ENCODE measurements around the gene STX10.
A peak's percentile ranks its signal among the peaks of the same experiment; 100 is the strongest.

STX10 gene

DNA sequence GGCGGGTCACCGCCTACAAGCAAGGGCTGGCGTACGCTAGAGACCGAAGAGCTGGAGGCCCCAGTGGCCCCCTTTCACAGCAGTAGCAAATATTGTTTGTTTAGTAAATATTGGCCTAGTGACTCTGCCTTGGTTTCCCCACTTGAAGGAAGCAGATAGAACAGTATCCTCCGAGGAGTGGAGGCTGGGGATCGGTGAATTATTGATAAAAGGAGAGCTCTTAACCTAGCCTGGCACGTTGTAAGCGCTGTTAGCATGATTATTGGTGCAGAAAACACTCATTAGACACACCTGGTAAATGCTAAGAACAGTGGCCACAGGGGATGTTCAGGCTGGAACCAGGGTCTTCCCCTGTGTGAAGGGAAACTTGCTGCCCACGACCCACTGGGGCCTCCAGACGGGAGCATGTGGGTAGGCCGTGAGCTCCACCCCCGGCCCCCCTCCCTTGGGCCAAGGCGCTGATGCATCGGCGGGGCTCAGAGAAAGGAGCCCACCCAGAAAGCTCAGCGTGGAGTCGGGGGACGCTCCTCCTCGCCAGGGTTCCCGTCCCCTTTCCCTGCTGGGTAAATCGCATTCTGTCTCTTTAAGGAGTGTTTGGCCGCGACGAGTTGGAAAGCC, 2.3 kb upstream of the STX10 start:
- H3K27ac ChIP-seq: peak overlapping the region; percentile 94
- TF ChIP-seq, protein P1, sequence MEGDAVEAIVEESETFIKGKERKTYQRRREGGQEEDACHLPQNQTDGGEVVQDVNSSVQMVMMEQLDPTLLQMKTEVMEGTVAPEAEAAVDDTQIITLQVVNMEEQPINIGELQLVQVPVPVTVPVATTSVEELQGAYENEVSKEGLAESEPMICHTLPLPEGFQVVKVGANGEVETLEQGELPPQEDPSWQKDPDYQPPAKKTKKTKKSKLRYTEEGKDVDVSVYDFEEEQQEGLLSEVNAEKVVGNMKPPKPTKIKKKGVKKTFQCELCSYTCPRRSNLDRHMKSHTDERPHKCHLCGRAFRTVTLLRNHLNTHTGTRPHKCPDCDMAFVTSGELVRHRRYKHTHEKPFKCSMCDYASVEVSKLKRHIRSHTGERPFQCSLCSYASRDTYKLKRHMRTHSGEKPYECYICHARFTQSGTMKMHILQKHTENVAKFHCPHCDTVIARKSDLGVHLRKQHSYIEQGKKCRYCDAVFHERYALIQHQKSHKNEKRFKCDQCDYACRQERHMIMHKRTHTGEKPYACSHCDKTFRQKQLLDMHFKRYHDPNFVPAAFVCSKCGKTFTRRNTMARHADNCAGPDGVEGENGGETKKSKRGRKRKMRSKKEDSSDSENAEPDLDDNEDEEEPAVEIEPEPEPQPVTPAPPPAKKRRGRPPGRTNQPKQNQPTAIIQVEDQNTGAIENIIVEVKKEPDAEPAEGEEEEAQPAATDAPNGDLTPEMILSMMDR (conservative IDR thresholded peaks at IDR 0.05): no peak
- TF ChIP-seq ZFX (IDR thresholded peaks at IDR 0.05): no peak

DNA sequence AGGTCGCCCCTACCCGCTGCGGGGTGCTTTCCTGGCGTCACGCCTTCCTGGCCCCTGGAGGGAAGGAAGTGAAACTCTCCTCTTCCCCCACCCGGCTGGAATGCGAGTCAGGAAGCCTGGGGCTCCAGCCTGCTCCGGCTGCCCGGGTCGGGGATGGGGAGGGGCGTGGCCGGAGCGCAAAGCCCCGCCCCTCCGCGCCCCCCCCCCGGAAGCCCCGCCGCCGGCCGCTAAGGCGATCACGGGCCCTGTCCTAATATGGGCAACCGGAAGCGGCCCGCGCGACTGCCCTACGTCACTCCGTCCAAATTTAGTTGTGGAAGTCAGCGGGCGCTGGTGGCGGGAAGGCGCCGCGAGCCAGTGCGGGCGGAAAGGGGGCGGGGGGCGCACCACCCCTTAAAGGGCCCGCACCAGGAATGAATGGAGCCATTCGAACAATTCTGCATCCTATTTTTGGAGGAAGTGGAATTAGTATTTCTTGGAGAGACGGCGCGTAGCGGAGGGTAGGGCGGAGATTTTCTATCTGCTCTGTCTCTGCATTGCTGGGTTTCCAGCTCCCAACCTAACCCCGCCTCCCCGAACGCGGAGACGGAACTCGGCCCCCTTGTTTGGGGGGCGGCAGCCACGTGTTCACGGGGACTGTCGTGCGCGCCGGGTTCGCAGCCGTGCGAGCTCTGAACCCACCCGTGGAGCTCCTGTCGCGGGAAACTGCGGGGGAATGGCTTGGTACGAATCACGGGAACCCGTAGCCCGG, 1.6 kb upstream of the STX10 start:
- H3K27ac ChIP-seq: peak overlapping the region; percentile 94
- no peak for TF ChIP-seq ZFX (IDR thresholded peaks at IDR 0.05)
- TF ChIP-seq, protein P1 (conservative IDR thresholded peaks at IDR 0.05): 0 out of 2 replicates have a peak, but pooled peaks have one; percentile 3

DNA sequence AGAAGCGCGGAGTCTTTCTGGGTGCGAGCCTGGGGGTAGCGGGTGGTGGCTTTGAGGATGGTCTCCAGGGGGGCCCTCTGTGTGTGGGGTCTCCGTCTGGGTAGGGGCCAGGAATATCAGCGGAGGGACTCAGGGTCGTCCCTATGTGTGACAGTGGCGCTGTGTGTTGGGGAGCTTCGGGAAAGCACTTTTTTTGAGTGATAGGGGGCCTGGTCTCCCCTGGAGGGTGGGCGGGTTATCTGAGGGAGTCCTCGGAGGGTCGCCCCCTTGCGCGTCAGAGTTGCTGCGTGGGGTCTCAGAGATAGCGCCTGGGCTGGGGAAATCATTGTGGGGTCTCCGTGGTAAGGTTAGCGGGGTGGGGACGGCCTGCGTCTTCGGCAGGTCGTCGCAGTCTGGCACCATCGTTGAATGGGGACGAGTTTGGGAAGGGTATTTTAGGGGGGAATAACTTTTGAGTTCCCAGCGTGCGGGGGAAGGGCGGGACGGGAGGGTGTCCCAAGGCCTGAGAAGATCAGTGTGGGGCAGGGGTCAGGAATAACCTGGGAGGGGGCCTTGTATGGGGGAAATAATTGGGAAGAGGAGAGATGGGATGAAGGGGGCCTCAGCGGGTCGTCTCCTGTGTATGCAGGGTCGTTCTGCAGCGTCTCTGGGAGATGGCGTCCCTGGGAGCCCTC, 893 bp upstream of the STX10 start:
- TF ChIP-seq, protein P1 (conservative IDR thresholded peaks at IDR 0.05): no peak
- no peak for TF ChIP-seq ZFX (IDR thresholded peaks at IDR 0.05)
- peak overlapping the region; percentile 94 for H3K27ac ChIP-seq

DNA sequence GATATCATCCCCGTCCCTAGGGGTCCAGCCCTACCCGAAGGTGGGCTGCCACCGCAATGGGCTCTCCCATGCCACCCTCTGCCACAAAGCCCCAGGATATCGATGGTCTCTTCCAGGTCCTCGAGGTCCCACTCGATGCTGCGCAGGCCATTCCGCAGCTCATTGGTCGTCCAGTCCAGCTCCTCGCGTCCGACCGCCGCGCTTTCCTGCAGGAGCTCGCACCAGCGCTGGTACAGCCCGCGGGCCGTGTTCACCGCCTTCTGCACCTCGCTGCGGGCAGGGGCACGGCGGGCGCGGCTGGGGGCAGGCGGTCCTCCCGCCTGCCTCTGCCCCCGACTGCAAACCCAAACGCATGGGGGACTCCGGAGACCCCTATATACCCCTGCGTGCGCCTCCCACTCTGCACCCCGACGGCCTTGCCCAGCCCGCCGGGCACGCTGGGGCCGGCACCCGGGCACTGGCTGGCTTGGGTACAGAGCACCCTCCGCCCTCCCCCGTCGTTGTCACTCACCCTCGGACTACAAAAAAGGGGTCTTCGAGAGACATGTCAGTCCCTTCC, 468 bp downstream of the STX10 start:
- peak overlapping the region; percentile 94 for H3K27ac ChIP-seq
- TF ChIP-seq, protein P1 (conservative IDR thresholded peaks at IDR 0.05): no peak
- peak; percentile 70; the same call in 1 of the 2 replicates for TF ChIP-seq ZFX (IDR thresholded peaks at IDR 0.05)

DNA sequence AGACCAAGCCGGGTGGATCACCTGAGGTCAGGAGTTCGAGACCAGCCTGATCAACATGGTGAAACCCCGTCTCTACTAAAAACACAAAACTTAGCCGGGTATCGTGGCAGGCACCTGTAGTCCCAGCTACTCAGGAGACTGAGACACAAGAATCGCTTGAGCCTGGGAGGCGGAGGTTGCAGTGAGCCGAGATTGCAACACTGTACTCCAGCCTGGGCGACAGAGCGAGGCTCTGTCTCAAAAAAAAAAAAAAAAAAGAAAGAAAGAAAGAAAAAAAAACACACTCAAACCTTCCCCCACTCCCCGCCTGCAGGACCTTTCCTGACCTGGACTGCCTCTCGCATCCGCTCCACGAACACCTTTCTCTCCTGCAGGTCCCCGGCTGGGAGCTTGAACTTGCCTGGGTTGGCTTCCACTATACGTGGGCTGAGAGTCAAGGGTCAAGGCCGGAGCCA, 975 bp downstream of the STX10 start:
- peak overlapping the region; percentile 94 for H3K27ac ChIP-seq

DNA sequence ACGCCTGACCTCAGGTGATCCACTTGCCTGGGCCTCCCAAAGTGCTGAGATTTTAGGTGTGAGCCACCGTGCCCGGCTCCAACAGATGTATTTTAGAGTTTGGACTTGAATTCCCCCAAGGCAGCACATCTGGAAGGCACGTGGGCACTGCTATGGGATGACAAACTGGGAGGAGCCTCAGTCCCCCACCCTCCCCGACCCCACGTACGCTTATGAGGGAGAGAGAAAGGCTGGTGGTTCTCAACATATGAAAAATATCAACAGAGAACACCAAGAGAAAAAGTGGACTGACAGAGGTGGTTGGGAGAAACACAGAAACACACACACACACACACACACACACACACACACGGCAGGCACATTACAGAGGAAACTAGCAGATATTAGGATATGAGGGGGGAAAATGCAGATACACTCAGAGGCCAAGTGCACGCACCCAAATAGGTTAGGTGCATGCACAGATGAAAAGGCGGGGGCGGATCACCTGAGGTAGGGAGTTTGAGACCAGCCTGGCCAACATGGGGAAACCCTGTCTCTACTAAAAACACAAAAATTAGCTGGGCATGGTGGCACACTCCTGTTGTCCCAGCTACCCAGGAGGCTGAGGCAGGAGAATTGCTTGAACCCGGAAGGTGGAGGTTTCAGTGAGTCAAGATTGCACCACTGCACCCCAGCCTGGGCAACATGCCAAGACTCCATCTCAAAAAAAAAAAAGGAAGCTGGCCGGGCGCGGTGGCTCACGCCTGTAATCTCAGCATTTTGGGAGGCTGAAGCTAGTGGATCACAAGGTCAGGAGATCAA, 3.2 kb downstream of the STX10 start:
- TF ChIP-seq, protein P1 (conservative IDR thresholded peaks at IDR 0.05): no peak
- TF ChIP-seq ZFX (IDR thresholded peaks at IDR 0.05): no peak
- no peak overlapping the region for H3K27ac ChIP-seq

DNA sequence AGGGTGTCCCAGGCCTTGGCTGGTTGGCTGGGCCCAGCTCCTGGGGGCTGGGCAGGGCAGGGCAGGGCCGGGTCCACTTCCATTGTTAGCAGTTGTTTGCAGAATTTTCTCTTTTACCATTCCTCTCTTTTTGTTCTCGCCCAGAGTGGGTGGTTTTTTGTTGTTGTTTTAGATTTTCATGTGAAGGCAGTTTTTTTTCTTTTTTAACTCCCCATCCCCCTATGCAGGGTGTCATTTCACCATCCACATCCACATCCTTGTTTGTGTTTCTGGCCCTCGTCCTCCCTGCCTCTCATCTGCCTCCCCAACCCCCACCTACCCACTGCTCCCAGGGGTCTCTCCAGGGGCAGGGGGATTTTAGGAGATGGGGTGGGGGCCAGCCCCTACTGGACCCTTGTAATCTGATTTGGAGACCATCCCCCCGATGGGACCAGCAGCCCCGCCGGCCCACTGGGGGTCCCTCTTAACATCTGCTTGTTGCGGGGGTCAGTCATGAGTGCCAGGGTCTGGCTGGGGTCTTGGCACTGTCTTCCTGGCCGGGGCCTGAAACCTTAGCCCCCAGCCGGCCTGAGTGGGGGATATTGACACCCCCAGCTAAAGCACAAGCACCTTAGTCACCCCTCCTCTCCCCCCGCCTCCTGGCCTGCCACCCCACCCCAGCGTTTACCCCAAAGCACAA, 10.4 kb downstream of the STX10 start:
- TF ChIP-seq ZFX (IDR thresholded peaks at IDR 0.05): no peak
- TF ChIP-seq, protein P1 (conservative IDR thresholded peaks at IDR 0.05): no peak

More for the DNA sequence above, 10.4 kb downstream of the STX10 start:
- no peak overlapping the region for H3K27ac ChIP-seq

All from C4-2B (cell line).